Measurements from ENCODE around the gene EML3. TPM values are rescaled to one million over a fixed set of nuclear protein-coding genes. Genes with fewer than 3 reads are reported as not detected.
"Not testable (repeated sequence)": the region's sequence is repeated elsewhere in the genome, so short reads cannot be mapped to it uniquely, and the experiment has no call there.

Gene EML3
- total RNA-seq, 1 experiment from 2014 or later = 43.7 TPM

DNA sequence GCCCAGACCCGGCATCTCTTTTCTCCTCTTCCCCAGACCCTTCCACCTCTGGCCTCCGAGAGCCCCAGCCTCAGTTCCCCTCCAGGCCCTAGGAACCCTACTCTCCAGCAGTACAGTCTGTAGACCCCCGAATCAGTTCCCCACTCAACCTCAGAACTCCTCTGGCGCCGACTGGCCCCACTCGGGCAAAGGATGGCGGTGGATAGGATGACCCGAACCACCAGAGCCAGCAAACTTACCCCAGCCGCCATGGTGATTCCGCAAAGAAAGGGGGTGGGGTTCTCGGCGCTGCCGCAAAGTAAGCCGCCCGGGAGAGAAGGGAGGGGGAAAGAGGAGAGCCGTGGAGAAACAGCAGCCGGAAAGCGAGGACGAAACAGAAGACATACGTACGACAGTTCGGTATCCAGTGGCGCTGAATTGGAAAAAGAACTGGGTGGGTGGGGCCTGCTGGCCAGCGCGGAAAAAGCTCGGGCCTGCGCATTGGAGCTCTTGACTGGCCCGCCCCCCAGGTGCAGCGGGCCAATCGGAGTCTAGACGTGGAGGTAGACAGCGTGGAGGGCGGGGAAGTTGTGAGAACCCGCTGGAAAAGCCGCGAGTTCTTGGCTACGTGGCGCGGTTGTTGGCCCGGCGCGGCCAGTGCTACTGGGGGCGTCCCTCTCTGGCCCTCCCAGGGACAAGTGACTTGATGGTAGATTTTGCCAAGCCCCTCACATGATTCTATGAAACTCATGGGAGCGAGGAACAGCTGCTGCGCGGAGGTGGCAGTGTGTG lies 38.8 kb downstream of the EML3 start, which contains the start of gene EEF1G:
TSS of gene EEF1G (minus strand) at position 300 of the 771 bp plus-strand sequence. CDS start at position 251, 49 bp downstream.
- Mint-ChIP-seq H3K27ac (ENCODE audit: low read depth, unreplicated experiment) (peak within 1 kb of the TSS; percentile 100), H3K27me3 (ENCODE audit: insufficient read depth, unreplicated experiment) (no peaks in the 10 kb centered on the region), H3K9me3 (ENCODE audit: unreplicated experiment) (no peaks in the 10 kb centered on the region), H3K36me3 (ENCODE audit: insufficient read depth, unreplicated experiment) (peaks cover 76% of the 10 kb centered on the region), H3K4me3 (ENCODE audit: unreplicated experiment) (peak within 1 kb of the TSS; percentile 100), H3K4me1 (ENCODE audit: insufficient read depth, unreplicated experiment) (peaks cover 30% of the 10 kb centered on the region)
- POLR2A ChIA-PET = interaction anchor here (0.6 to 6.9 kb wide), 51 partner anchors 9 to 996 kb away, joined by 3 to 164 read pairs (median 6); partner anchors contain the start of genes AHNAK, B3GAT3, C11orf98 and CSKMT
- CTCF ChIA-PET = interaction anchor here (0.7 to 1.3 kb wide), 8 partner anchors 15 to 179 kb away, joined by 3 to 5 read pairs (median 4); no protein-coding TSS in a partner anchor
- BruUV-seq (replicated peaks) = no TSS peak
- intact Hi-C loops (cut with micrococcal nuclease) = loop anchor here (1.0 to 5.0 kb wide), 2 partner anchors 18 to 39 kb away; partner anchors contain the start of genes EML3, ROM1 and TUT1
- TF ChIP-seq, protein P1, sequence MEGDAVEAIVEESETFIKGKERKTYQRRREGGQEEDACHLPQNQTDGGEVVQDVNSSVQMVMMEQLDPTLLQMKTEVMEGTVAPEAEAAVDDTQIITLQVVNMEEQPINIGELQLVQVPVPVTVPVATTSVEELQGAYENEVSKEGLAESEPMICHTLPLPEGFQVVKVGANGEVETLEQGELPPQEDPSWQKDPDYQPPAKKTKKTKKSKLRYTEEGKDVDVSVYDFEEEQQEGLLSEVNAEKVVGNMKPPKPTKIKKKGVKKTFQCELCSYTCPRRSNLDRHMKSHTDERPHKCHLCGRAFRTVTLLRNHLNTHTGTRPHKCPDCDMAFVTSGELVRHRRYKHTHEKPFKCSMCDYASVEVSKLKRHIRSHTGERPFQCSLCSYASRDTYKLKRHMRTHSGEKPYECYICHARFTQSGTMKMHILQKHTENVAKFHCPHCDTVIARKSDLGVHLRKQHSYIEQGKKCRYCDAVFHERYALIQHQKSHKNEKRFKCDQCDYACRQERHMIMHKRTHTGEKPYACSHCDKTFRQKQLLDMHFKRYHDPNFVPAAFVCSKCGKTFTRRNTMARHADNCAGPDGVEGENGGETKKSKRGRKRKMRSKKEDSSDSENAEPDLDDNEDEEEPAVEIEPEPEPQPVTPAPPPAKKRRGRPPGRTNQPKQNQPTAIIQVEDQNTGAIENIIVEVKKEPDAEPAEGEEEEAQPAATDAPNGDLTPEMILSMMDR (IDR thresholded peaks at IDR 0.05; ENCODE audit: unreplicated experiment) = no peak
- DNase-seq (ENCODE audit: unreplicated experiment) = peak; percentile 100

- Mint-ChIP-seq H3K27me3 (ENCODE audit: insufficient read depth, unreplicated experiment) (no peaks in the 10 kb centered on the region), H3K36me3 (ENCODE audit: insufficient read depth, unreplicated experiment) (peaks cover 76% of the 10 kb centered on the region), H3K9me3 (ENCODE audit: unreplicated experiment) (no peaks in the 10 kb centered on the region), H3K4me1 (ENCODE audit: insufficient read depth, unreplicated experiment) (peaks cover 30% of the 10 kb centered on the region), H3K4me3 (ENCODE audit: unreplicated experiment) (peak overlapping the region; percentile 100), H3K27ac (ENCODE audit: low read depth, unreplicated experiment) (peak overlapping the region; percentile 100)
- ChIA-PET POLR2A (interaction anchor here (0.5 to 6.9 kb wide), 54 partner anchors 8 to 1593 kb away, joined by 3 to 164 read pairs (median 6); partner anchors contain the start of genes AHNAK, B3GAT3, C11orf98 and CSKMT), CTCF (interaction anchor here (0.6 to 1.6 kb wide), 11 partner anchors 13 to 178 kb away, joined by 3 to 8 read pairs (median 4); no protein-coding TSS in a partner anchor)
- TF ChIP-seq, protein P1 (IDR thresholded peaks at IDR 0.05; ENCODE audit: unreplicated experiment) = no peak
- intact Hi-C loops (cut with micrococcal nuclease) = loop anchor here (5.0 kb wide), 1 partner anchor 39 kb away; the partner anchor contains the start of genes EML3 and ROM1
- peak; percentile 25 for DNase-seq (ENCODE audit: unreplicated experiment)
- BruUV-seq (replicated peaks) = TSS peak; percentile 65
These were observed 39.5 kb downstream of the EML3 start for GRCh38 chr11:62573006-62573591.

DNA sequence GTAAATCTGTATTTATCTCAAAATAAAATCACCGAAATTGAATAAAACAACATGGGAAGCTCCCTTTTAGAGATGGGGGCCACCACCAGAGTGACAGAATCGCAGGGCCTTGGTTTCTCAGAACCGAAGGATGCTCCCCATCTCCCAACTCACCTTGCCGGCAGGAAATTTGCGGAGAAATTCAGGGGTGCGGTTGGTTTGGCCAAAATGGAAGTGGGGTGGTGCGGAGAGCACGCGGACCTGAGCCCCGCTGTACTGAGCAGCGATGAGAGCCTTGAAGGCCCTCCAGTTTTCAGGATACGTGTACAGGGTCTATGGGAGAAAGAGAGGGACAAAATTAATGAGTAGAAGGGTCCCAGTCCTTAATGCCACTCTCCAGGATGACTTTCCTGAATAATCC lies 40.1 kb downstream of the EML3 start:
- Mint-ChIP-seq H3K9me3 (ENCODE audit: unreplicated experiment) (no peaks in the 10 kb centered on the region), H3K27ac (ENCODE audit: low read depth, unreplicated experiment) (peak overlapping the region; percentile 100), H3K36me3 (ENCODE audit: insufficient read depth, unreplicated experiment) (peaks cover 76% of the 10 kb centered on the region), H3K4me1 (ENCODE audit: insufficient read depth, unreplicated experiment) (peaks cover 33% of the 10 kb centered on the region), H3K4me3 (ENCODE audit: unreplicated experiment) (peak overlapping the region; percentile 100), H3K27me3 (ENCODE audit: insufficient read depth, unreplicated experiment) (no peaks in the 10 kb centered on the region)
- DNase-seq (ENCODE audit: unreplicated experiment) = no peak
- no TSS peak for BruUV-seq (replicated peaks)
- POLR2A ChIA-PET = interaction anchor here (0.5 to 6.9 kb wide), 20 partner anchors 9 to 1594 kb away, joined by 3 to 164 read pairs (median 3); partner anchors contain the start of genes AHNAK, B3GAT3, C11orf98 and CSKMT
- CTCF ChIA-PET = interaction anchor here (0.6 to 1.6 kb wide), 7 partner anchors 12 to 178 kb away, joined by 3 to 8 read pairs (median 4); no protein-coding TSS in a partner anchor
- TF ChIP-seq, protein P1 (IDR thresholded peaks at IDR 0.05; ENCODE audit: unreplicated experiment) = no peak
- intact Hi-C loops (cut with micrococcal nuclease) = loop anchor here (5.0 kb wide), 1 partner anchor 40 kb away; the partner anchor contains the start of genes EML3 and ROM1

DNA sequence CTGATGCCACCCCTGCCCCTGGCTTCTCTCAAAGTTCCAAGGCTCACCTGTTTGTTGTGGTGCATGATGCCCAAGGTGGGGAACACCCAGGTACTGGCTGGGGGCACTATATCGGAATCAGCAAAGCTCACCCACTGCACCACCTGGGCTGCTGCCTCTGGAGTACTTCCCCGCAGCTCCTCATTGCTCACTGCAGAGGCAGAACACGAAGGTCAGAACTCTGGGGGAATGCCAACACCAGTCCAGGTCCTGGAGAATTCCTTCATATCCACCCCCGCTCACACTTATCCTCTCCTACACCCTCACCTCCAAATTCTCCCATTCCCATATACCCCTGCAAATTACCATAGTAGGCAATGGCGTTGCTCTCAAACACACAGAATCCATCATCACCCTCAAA lies 41.1 kb downstream of the EML3 start:
- intact Hi-C loops (cut with micrococcal nuclease) = loop anchor here (5.0 kb wide), 1 partner anchor 41 kb away; the partner anchor contains the start of genes EML3 and ROM1

GRCh38 chr11:62570903-62571302 lies 41.7 kb downstream of the EML3 start:
- intact Hi-C loops (cut with micrococcal nuclease) = loop anchor here (5.0 kb wide), 1 partner anchor 41 kb away; the partner anchor contains the start of genes EML3 and ROM1
- CTCF ChIA-PET = interaction anchor here (0.6 to 2.3 kb wide), 11 partner anchors 8 to 210 kb away, joined by 3 to 14 read pairs (median 3); no protein-coding TSS in a partner anchor
- H3K9me3 Mint-ChIP-seq (ENCODE audit: unreplicated experiment); H3K27me3 Mint-ChIP-seq (ENCODE audit: insufficient read depth, unreplicated experiment); H3K4me3 Mint-ChIP-seq (ENCODE audit: unreplicated experiment); DNase-seq (ENCODE audit: unreplicated experiment); BruUV-seq (replicated peaks): not testable (repeated sequence)
- Mint-ChIP-seq H3K4me1 (ENCODE audit: insufficient read depth, unreplicated experiment) (peaks cover 48% of the 10 kb centered on the region), H3K27ac (ENCODE audit: low read depth, unreplicated experiment) (peak overlapping the region; percentile 100), H3K36me3 (ENCODE audit: insufficient read depth, unreplicated experiment) (peaks cover 82% of the 10 kb centered on the region)
- POLR2A ChIA-PET = interaction anchor here (0.9 to 6.9 kb wide), 6 partner anchors 11 to 41 kb away, joined by 3 to 164 read pairs (median 18); partner anchors contain the start of genes AHNAK and TUT1

More for the DNA sequence above, 41.1 kb downstream of the EML3 start:
- not testable (repeated sequence) for H3K9me3 Mint-ChIP-seq (ENCODE audit: unreplicated experiment); BruUV-seq (replicated peaks); H3K27me3 Mint-ChIP-seq (ENCODE audit: insufficient read depth, unreplicated experiment); DNase-seq (ENCODE audit: unreplicated experiment)
- peak overlapping the region; percentile 100 for H3K4me3 Mint-ChIP-seq (ENCODE audit: unreplicated experiment)
- ChIA-PET POLR2A (interaction anchor here (0.6 to 6.9 kb wide), 5 partner anchors 11 to 1737 kb away, joined by 3 to 164 read pairs (median 28); partner anchors contain the start of genes AHNAK and TUT1), CTCF (interaction anchor here (1.0 to 2.3 kb wide), 5 partner anchors 8 to 71 kb away, joined by 3 to 14 read pairs (median 5); no protein-coding TSS in a partner anchor)
- H3K4me1 Mint-ChIP-seq (ENCODE audit: insufficient read depth, unreplicated experiment) = peaks cover 42% of the 10 kb centered on the region
- H3K36me3 Mint-ChIP-seq (ENCODE audit: insufficient read depth, unreplicated experiment) = peaks cover 76% of the 10 kb centered on the region
- peak overlapping the region; percentile 100 for H3K27ac Mint-ChIP-seq (ENCODE audit: low read depth, unreplicated experiment)
